Measurements from ENCODE around the gene NUP155. TPM values are rescaled to one million over a fixed set of nuclear protein-coding genes. Genes with fewer than 3 reads are reported as not detected.

NUP155 gene
- polyA plus RNA-seq, 2 of the 4 experiments (the other 2 are of a cell fraction), result 14.4 to 38.8 TPM

DNA sequence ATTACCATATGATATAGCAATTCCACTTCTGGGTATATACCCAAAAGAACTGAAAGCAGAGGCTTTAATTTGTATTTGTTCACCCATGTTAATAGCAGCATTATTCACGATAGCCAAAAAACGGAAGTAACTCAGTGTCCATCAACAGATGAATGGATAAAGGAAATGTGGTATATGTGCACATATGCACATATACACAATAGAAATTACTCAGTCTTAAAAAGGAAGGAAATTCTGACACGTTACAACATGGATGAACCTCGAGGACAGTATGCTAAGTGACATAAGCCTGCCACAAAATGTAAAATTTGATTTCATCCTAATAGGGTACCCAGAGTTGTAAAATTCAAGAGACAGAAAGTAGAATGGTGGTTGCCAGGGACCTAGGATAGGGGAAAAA, 54.9 kb downstream of the NUP155 start:
- Histone ChIP-seq H3K4me2 (no peak overlapping the region), H3K4me3 (no peak overlapping the region), H3K4me1 (no peaks in the 10 kb centered on the region), H3K9me3 (no peaks in the 10 kb centered on the region), H3K27ac (no peak overlapping the region)
- ChIA-PET CTCF (no interaction called here), POLR2A (no interaction called here)
- DNase-seq (ENCODE audit: low read depth in 1 of 2, low spot score in 1 of 2) (no peak), ATAC-seq (no peak), FAIRE-seq (no peak)
- 94% methylated on average over 4 of the region's 4 CpGs for WGBS (ENCODE audit: missing lambda C conversion rate)
- TF ChIP-seq CBX2 (IDR thresholded peaks at IDR 0.05; ENCODE audit: borderline replicate concordance, low read depth), result no peak
- no peak for TF ChIP-seq CHD4 (IDR thresholded peaks at IDR 0.05; ENCODE audit: borderline replicate concordance)
- TF ChIP-seq PBX3 (IDR thresholded peaks at IDR 0.05), result no peak
- TF ChIP-seq ZC3H11A (IDR thresholded peaks at IDR 0.05), result no peak
- no peak for TF ChIP-seq TFCP2L1 (CRISPR knock-in tag; IDR thresholded peaks at IDR 0.05)

- ChIA-PET CTCF (interaction anchor here (1.1 to 1.3 kb wide), 2 partner anchors 10 to 19 kb away, joined by 3 to 4 read pairs; no protein-coding TSS in a partner anchor), POLR2A (no interaction called here)
- no peak overlapping the region for H3K4me2 ChIP-seq
- H3K4me1 ChIP-seq, result no peaks in the 10 kb centered on the region
- FAIRE-seq, result no peak
- TF ChIP-seq MAFK (IDR thresholded peaks at IDR 0.05; ENCODE audit: partially characterized antibody) (no peak), TFCP2L1 (CRISPR knock-in tag; IDR thresholded peaks at IDR 0.05) (no peak), HOXA7 (CRISPR knock-in tag; IDR thresholded peaks at IDR 0.05) (no peak), NR3C1 (IDR thresholded peaks at IDR 0.05) (no peak), RNF2 (IDR thresholded peaks at IDR 0.05; ENCODE audit: borderline replicate concordance, low read depth) (no peak), SREBF2 (IDR thresholded peaks at IDR 0.05) (no peak), CHD4 (IDR thresholded peaks at IDR 0.05; ENCODE audit: borderline replicate concordance) (no peak), REST (IDR thresholded peaks at IDR 0.05) (no peak), HMGXB4 (CRISPR knock-in tag; IDR thresholded peaks at IDR 0.05; ENCODE audit: borderline replicate concordance) (no peak), ZNF302 (CRISPR knock-in tag; IDR thresholded peaks at IDR 0.05) (no peak), TP53 (CRISPR knock-in tag; IDR thresholded peaks at IDR 0.05) (no peak), MAZ (IDR thresholded peaks at IDR 0.05; ENCODE audit: borderline replicate concordance, low read depth, low read length) (no peak), E2F6 (IDR thresholded peaks at IDR 0.05; ENCODE audit: borderline replicate concordance, low read depth) (no peak), POLR2A (IDR thresholded peaks at IDR 0.05; ENCODE audit: low read length) (no peak), KDM5A (IDR thresholded peaks at IDR 0.05) (no peak), JUN (IDR thresholded peaks at IDR 0.05) (no peak)
- TF ChIP-seq, protein P1, sequence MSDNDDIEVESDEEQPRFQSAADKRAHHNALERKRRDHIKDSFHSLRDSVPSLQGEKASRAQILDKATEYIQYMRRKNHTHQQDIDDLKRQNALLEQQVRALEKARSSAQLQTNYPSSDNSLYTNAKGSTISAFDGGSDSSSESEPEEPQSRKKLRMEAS (IDR thresholded peaks at IDR 0.05), result no peak
- no peak for ATAC-seq
- H3K9me3 ChIP-seq, result no peaks in the 10 kb centered on the region
- no peak overlapping the region for H3K4me3 ChIP-seq
- no peak overlapping the region for H3K27ac ChIP-seq
- DNase-seq (ENCODE audit: low read depth in 1 of 2, low spot score in 1 of 2), result no peak
- WGBS (ENCODE audit: missing lambda C conversion rate), result 95% methylated on average over 1 of the region's 1 CpG
These were observed 60.5 kb downstream of the NUP155 start for GRCh38 chr5:37310360-37310759.

Measured in A549 (cell line).